ACC112 (cell line): ENCODE results near the gene FUT3.

Source experiments
- H2AFZ ChIP-seq: fragments of 200-600 bp; sonication (generic); one replicate; pipeline ENCODE4 v1.6.0; 2017; ENCODE audit warnings: antibody characterized with exemption, low read length; ENCODE audit not compliant: unreplicated experiment
- H3K27ac ChIP-seq: fragments of 200-600 bp; sonication (generic); 2 replicates; pipeline ENCODE4 v1.5.1; 2014; ENCODE audit warnings: low read depth, mild to moderate bottlenecking, antibody characterized with exemption, low read length, moderate library complexity
- H3K27me3 ChIP-seq: fragments of 200-600 bp; sonication (generic); 2 replicates; pipeline ENCODE4 v1.6.1; 2014; ENCODE audit warnings: mild to moderate bottlenecking, antibody characterized with exemption, low read length, moderate library complexity, mixed read lengths; ENCODE audit not compliant: insufficient read depth
- H3K36me3 ChIP-seq: fragments of 200-600 bp; sonication (generic); 2 replicates; pipeline ENCODE4 v1.6.1; 2016; ENCODE audit warnings: mild to moderate bottlenecking, antibody characterized with exemption, low read length, moderate library complexity, mixed read lengths; ENCODE audit not compliant: insufficient read depth
- H3K4me1 ChIP-seq: fragments of 200-600 bp; sonication (generic); one replicate; pipeline ENCODE4 v1.6.1; 2016; ENCODE audit warnings: low read length, mixed read lengths; ENCODE audit not compliant: insufficient read depth, unreplicated experiment, control insufficient read depth
- H3K4me3 ChIP-seq: fragments of 200-600 bp; sonication (generic); 2 replicates; pipeline ENCODE4 v1.5.1; 2014; ENCODE audit warnings: mild to moderate bottlenecking, low read depth, low read length
- H3K79me2 ChIP-seq: fragments of 200-600 bp; sonication (generic); one replicate; pipeline ENCODE4 v1.6.0; 2016; ENCODE audit warnings: low read length; ENCODE audit not compliant: control insufficient read depth, unreplicated experiment, insufficient read depth

Gene FUT3

DNA sequence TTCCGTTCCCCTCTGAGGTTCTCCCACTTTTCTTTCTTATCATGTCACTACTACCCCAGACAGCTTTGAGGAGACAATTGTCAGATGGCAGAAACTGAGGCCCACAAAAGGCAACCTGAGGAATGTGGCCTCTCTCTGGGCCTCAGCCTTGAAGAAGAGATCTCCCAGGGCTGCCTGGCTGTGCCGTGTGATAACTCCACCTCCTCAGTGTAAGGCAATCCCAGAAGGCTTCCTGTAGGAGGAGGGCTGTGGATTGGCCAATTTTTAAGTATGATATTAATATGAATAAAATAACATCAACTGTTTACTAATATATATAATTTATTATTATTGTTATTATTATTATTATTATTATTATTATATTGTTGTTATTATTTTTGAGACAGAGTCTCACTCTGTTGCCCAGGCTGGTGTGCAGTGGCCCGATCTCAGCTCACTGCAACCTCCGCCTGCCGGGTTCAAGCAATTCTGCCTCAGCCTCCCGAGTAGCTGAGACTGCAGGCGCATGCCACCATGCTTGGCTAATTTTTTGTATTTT is 55.8 kb downstream of the FUT3 start:
- no peak overlapping the region for H3K4me3 ChIP-seq
- no peaks in the 10 kb centered on the region for H3K4me1 ChIP-seq
- H3K27ac ChIP-seq = no peak overlapping the region

GRCh38 chr19:5793188-5793587 is 58.1 kb downstream of the FUT3 start:
- no peaks in the 10 kb centered on the region for H3K4me1 ChIP-seq
- H3K4me3 ChIP-seq = no peak overlapping the region
- no peaks in the 10 kb centered on the region for H3K36me3 ChIP-seq

More for the DNA sequence above, 55.8 kb downstream of the FUT3 start:
- no peaks in the 10 kb centered on the region for H3K27me3 ChIP-seq
- no peaks in the 10 kb centered on the region for H3K79me2 ChIP-seq
- H2AFZ ChIP-seq = no peak overlapping the region
- H3K36me3 ChIP-seq = no peaks in the 10 kb centered on the region

More at GRCh38 chr19:5793188-5793587, 58.1 kb downstream of the FUT3 start:
- no peak overlapping the region for H2AFZ ChIP-seq
- peaks cover 3% of the 10 kb centered on the region for H3K79me2 ChIP-seq
- no peak overlapping the region for H3K27ac ChIP-seq
- H3K27me3 ChIP-seq = no peaks in the 10 kb centered on the region
